ENCODE data around the gene USB1. TPM values are rescaled to one million over a fixed set of nuclear protein-coding genes. Genes with fewer than 3 reads are reported as not detected.

Gene USB1
- total RNA-seq, 1 experiment from 2014 or later: 73.1 TPM

- TF ChIP-seq TCF7L2 (IDR thresholded peaks at IDR 0.05; ENCODE audit: borderline replicate concordance, extremely low read depth, insufficient read depth, insufficient read length): no peak
- TF ChIP-seq ZFX (IDR thresholded peaks at IDR 0.05): no peak
- TF ChIP-seq EGR1 (IDR thresholded peaks at IDR 0.05; ENCODE audit: low read depth): no peak
- no peak for TF ChIP-seq FOSL1 (IDR thresholded peaks at IDR 0.05; ENCODE audit: low read depth)
- no peak for TF ChIP-seq ELF1 (IDR thresholded peaks at IDR 0.05; ENCODE audit: borderline replicate concordance, low read depth)
Measured at GRCh38 chr16:57967916-57968315, 33.3 kb upstream of the USB1 start (continued).

DNA sequence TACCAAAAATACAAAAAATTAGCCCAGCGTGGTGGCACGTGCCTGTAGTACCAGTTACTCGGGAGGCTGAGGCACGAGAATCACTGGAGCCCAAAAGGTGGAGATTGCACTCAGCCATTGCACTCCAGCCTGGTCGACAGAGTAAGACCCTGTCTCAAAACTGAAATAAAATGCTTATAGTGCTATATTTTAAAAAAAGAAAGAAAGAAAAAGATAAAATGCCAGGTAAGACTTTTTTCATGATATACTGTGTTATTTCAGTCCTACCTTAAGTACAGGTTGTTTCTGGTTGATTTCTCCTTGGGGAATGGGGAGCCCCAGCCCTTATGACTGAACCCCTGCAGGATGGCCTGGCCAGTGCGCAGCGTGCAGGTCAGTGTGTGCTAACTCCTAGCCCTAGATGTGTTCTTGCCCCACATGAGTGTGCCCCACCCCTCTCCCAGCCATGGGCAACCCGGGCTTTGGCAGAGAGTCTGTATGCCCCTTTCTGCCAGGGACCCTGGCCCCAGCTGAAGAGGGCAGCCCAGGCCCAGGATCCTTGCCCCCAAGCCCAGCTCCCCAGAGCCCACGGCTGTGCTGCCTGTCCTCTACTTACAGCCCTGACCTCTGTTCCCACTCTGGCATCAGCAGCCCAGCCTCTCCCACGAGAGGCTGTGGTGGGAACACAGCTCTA is 31.6 kb upstream of the USB1 start:
- no peak overlapping the region for H3K27ac ChIP-seq (ENCODE audit: low read depth, low read length)
- no peaks in the 10 kb centered on the region for H3K4me1 ChIP-seq (ENCODE audit: control insufficient read depth in 1 of 2, insufficient read depth in 2 of 2, low read length in 2 of 2)
- H3K9me2 ChIP-seq (ENCODE audit: insufficient read depth): no peaks in the 10 kb centered on the region
- no peak overlapping the region for H2AFZ ChIP-seq (ENCODE audit: low read depth, low read length, poor library complexity, severe bottlenecking)
- DNase-seq (ENCODE audit: low read depth, low spot score) (no peak), ATAC-seq (no peak)
- ChIA-PET RAD21 (ENCODE audit: low non-redundant PET in 1 of 2, low total read pairs in 2 of 2, uncharacterized antibody in 2 of 2, unreplicated experiment in 2 of 2) (no interaction called here), CTCF (no interaction called here), POLR2A (no interaction called here)
- no peak overlapping the region for H3K4me2 ChIP-seq (ENCODE audit: low read length)
- no peaks in the 10 kb centered on the region for H3K9me3 ChIP-seq (ENCODE audit: control insufficient read depth in 1 of 2, insufficient read depth in 1 of 2, low read depth in 1 of 2, low read length in 2 of 2)
- no peaks in the 10 kb centered on the region for H3K27me3 ChIP-seq (ENCODE audit: insufficient read depth, low read length)
- no peak overlapping the region for H3K4me3 ChIP-seq (replicated peaks in 1 of 2; ENCODE audit: low read depth in 1 of 2, low read length in 2 of 2)
- no peaks in the 10 kb centered on the region for H4K20me1 ChIP-seq (ENCODE audit: insufficient read depth)
- H3K9ac ChIP-seq (ENCODE audit: low read length): no peak overlapping the region
- no peaks in the 10 kb centered on the region for H3K36me3 ChIP-seq (ENCODE audit: control insufficient read depth in 1 of 2, insufficient read depth in 2 of 2, low read length in 2 of 2)
- no TSS peak for BruUV-seq (replicated peaks)
- H3K79me2 ChIP-seq (ENCODE audit: insufficient read depth, low read length): no peaks in the 10 kb centered on the region
- intact Hi-C loops (cut with micrococcal nuclease): no loop called here
- TF ChIP-seq SRF (IDR thresholded peaks at IDR 0.05; ENCODE audit: low read depth): no peak
- no peak for TF ChIP-seq CBX3 (IDR thresholded peaks at IDR 0.05; ENCODE audit: low read depth)
- TF ChIP-seq YY1 (IDR thresholded peaks at IDR 0.05; ENCODE audit: extremely low read depth, insufficient replicate concordance, low read depth, low read length): no peak
- TF ChIP-seq POLR2AphosphoS5 (IDR thresholded peaks at IDR 0.05; ENCODE audit: low read depth, low read length): no peak
- TF ChIP-seq TCF7L2 (IDR thresholded peaks at IDR 0.05; ENCODE audit: borderline replicate concordance, extremely low read depth, insufficient read depth, insufficient read length): no peak
- TF ChIP-seq POLR2A (IDR thresholded peaks at IDR 0.05; ENCODE audit: borderline replicate concordance, extremely low read depth, insufficient read depth, insufficient read length): no peak
- TF ChIP-seq ELF1 (IDR thresholded peaks at IDR 0.05; ENCODE audit: borderline replicate concordance, low read depth): no peak
- TF ChIP-seq EZH2 (IDR thresholded peaks at IDR 0.05): no peak
- TF ChIP-seq, protein P1, sequence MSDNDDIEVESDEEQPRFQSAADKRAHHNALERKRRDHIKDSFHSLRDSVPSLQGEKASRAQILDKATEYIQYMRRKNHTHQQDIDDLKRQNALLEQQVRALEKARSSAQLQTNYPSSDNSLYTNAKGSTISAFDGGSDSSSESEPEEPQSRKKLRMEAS (IDR thresholded peaks at IDR 0.05): no peak
- no peak for TF ChIP-seq EGR1 (IDR thresholded peaks at IDR 0.05; ENCODE audit: low read depth)
- TF ChIP-seq, protein P2, sequence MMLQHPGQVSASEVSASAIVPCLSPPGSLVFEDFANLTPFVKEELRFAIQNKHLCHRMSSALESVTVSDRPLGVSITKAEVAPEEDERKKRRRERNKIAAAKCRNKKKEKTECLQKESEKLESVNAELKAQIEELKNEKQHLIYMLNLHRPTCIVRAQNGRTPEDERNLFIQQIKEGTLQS (IDR thresholded peaks at IDR 0.05): no peak
- no peak for TF ChIP-seq SP1 (IDR thresholded peaks at IDR 0.05; ENCODE audit: low read depth)
- TF ChIP-seq CTCF (IDR thresholded peaks at IDR 0.05 in 2 of 3, conservative IDR thresholded peaks at IDR 0.05 in 1 of 3; ENCODE audit: borderline replicate concordance in 1 of 3, insufficient read depth in 1 of 3, low read depth in 2 of 3, low read length in 2 of 3): no peak
- no peak for TF ChIP-seq SIN3A (IDR thresholded peaks at IDR 0.05; ENCODE audit: low read depth)
- TF ChIP-seq ZNF274 (IDR thresholded peaks at IDR 0.05; ENCODE audit: low read depth, low read length): no peak
- no peak for TF ChIP-seq FOSL1 (IDR thresholded peaks at IDR 0.05; ENCODE audit: low read depth)
- TF ChIP-seq ZFX (IDR thresholded peaks at IDR 0.05): no peak
- TF ChIP-seq REST (IDR thresholded peaks at IDR 0.05; ENCODE audit: low read depth): no peak
- no peak for TF ChIP-seq EZH2phosphoT487 (IDR thresholded peaks at IDR 0.05; ENCODE audit: borderline replicate concordance)

Measured in HCT116 (cell line).